Measurements from ENCODE around the gene TNFSF4.

GRCh38 chr1:173239058-173239457 lies 31.9 kb upstream of the TNFSF4 start:
- TF ChIP-seq, protein P1, sequence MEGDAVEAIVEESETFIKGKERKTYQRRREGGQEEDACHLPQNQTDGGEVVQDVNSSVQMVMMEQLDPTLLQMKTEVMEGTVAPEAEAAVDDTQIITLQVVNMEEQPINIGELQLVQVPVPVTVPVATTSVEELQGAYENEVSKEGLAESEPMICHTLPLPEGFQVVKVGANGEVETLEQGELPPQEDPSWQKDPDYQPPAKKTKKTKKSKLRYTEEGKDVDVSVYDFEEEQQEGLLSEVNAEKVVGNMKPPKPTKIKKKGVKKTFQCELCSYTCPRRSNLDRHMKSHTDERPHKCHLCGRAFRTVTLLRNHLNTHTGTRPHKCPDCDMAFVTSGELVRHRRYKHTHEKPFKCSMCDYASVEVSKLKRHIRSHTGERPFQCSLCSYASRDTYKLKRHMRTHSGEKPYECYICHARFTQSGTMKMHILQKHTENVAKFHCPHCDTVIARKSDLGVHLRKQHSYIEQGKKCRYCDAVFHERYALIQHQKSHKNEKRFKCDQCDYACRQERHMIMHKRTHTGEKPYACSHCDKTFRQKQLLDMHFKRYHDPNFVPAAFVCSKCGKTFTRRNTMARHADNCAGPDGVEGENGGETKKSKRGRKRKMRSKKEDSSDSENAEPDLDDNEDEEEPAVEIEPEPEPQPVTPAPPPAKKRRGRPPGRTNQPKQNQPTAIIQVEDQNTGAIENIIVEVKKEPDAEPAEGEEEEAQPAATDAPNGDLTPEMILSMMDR (IDR thresholded peaks at IDR 0.05; ENCODE audit: poor library complexity, severe bottlenecking): no peak
- TF ChIP-seq, protein P2, sequence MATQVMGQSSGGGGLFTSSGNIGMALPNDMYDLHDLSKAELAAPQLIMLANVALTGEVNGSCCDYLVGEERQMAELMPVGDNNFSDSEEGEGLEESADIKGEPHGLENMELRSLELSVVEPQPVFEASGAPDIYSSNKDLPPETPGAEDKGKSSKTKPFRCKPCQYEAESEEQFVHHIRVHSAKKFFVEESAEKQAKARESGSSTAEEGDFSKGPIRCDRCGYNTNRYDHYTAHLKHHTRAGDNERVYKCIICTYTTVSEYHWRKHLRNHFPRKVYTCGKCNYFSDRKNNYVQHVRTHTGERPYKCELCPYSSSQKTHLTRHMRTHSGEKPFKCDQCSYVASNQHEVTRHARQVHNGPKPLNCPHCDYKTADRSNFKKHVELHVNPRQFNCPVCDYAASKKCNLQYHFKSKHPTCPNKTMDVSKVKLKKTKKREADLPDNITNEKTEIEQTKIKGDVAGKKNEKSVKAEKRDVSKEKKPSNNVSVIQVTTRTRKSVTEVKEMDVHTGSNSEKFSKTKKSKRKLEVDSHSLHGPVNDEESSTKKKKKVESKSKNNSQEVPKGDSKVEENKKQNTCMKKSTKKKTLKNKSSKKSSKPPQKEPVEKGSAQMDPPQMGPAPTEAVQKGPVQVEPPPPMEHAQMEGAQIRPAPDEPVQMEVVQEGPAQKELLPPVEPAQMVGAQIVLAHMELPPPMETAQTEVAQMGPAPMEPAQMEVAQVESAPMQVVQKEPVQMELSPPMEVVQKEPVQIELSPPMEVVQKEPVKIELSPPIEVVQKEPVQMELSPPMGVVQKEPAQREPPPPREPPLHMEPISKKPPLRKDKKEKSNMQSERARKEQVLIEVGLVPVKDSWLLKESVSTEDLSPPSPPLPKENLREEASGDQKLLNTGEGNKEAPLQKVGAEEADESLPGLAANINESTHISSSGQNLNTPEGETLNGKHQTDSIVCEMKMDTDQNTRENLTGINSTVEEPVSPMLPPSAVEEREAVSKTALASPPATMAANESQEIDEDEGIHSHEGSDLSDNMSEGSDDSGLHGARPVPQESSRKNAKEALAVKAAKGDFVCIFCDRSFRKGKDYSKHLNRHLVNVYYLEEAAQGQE (IDR thresholded peaks at IDR 0.05; ENCODE audit: borderline replicate concordance): no peak
- TF ChIP-seq POLR2AphosphoS5 (IDR thresholded peaks at IDR 0.05): no peak
- TF ChIP-seq TAF1 (IDR thresholded peaks at IDR 0.05; ENCODE audit: low read depth): no peak
- no peak for TF ChIP-seq EZH2 (IDR thresholded peaks at IDR 0.05; ENCODE audit: borderline replicate concordance, insufficient read depth, low read length, poor library complexity, severe bottlenecking)
- TF ChIP-seq EP300 (conservative IDR thresholded peaks at IDR 0.05; ENCODE audit: poor library complexity, severe bottlenecking): no peak
- no peak for TF ChIP-seq RAD21 (conservative IDR thresholded peaks at IDR 0.05)
